K562 (cell line): ENCODE data around the gene DELE1. TPM values are rescaled to one million over a fixed set of nuclear protein-coding genes. Genes with fewer than 3 reads are reported as not detected.

Experiments
- ATAC-seq: fragments of 200-7000 bp; cut with Tn5 transposase; 3 replicates; pipeline ENCODE4 v1.9.1; 2020; ENCODE audit warnings: moderate library complexity
- BruUV-seq: library from RNA; stranded (reverse); fragments of 400-500 nt; replicated peaks from 2 replicates; lab custom pipeline; 2021; lab: Mats Ljungman, UMichigan
- CTCF ChIA-PET: fragments of 300-600 bp; formaldehyde crosslinking; extraction: SDS; loops from one replicate; lab custom pipeline; 2021; ENCODE audit warnings: low intra/inter-chr PET ratio; lab: Yijun Ruan, JAX
- POLR2A ChIA-PET: fragments of 300-600, 350-650 bp; sonication (Branson Sonifier 250); formaldehyde crosslinking; extraction: SDS; loops from one replicate; lab custom pipeline; 2021; ENCODE audit warnings: antibody characterized with exemption, inconsistent platforms; lab: Yijun Ruan, JAX
- DNase-seq, 4 experiments: peaks; one replicate each; pipeline versions ENCODE4 v3.0.0 to v3.0.0-alpha.2; 2011 to 2018; ENCODE audit warnings: low spot score in 3 of 4, mixed read lengths in 3 of 4; ENCODE audit errors: extremely low read depth in 1 of 4
- FAIRE-seq: peaks from 2 replicates; lab custom pipeline; 2011; peaks lifted over from hg19 to GRCh38; lab: Jason Lieb, UNC
- H2AFZ ChIP-seq: 2 replicates; pipeline ENCODE4 v1.6.0; 2011; ENCODE audit warnings: low read depth, low read length, control low read depth, inconsistent platforms
- H3K27ac ChIP-seq: fragments of 200-600 bp; 3 replicates; pipeline ENCODE4 v1.8.0; 2011; ENCODE audit warnings: low read depth, mild to moderate bottlenecking, control low read depth, inconsistent platforms, low read length, moderate library complexity, mixed read lengths; ENCODE audit errors: extremely low read depth
- H3K27me3 ChIP-seq, 2 experiments: fragments of 300-600 bp in 1 of 2; 2 replicates in 1 of 2; 3 replicates in 1 of 2; pipeline versions ENCODE4 v1.6.0 to v1.8.0; 2011; ENCODE audit warnings: inconsistent platforms in 2 of 2, low read length in 2 of 2, mild to moderate bottlenecking in 1 of 2, mixed read lengths in 1 of 2, moderate library complexity in 1 of 2; ENCODE audit not compliant: control insufficient read depth in 2 of 2, insufficient read depth in 2 of 2
- H3K36me3 ChIP-seq: fragments of 300-600 bp; 3 replicates; pipeline ENCODE4 v1.8.0; 2011; ENCODE audit warnings: mild to moderate bottlenecking, low read length, inconsistent platforms; ENCODE audit not compliant: control insufficient read depth, insufficient read depth
- H3K4me1 ChIP-seq, 2 experiments: fragments of 200-600 bp in 1 of 2; replicated peaks in 1 of 2; 2 replicates in 1 of 2; 3 replicates in 1 of 2; pipeline versions ENCODE4 v1.5.1 to v1.8.0; 2011; ENCODE audit warnings: inconsistent platforms in 2 of 2, low read length in 2 of 2, mild to moderate bottlenecking in 1 of 2, mixed read lengths in 1 of 2, moderate library complexity in 1 of 2; ENCODE audit not compliant: control insufficient read depth in 2 of 2, insufficient read depth in 2 of 2
- H3K4me2 ChIP-seq: 2 replicates; pipeline ENCODE4 v1.6.1; 2011; ENCODE audit warnings: low read length, control low read depth, inconsistent platforms, mixed read lengths; ENCODE audit not compliant: insufficient read depth
- H3K4me3 ChIP-seq: fragments of 200-600 bp; sonication (generic), shearing (Covaris generic); 2 replicates; pipeline ENCODE4 v1.5.1; 2016; ENCODE audit warnings: control low read depth, inconsistent platforms
- H3K79me2 ChIP-seq: fragments of 200-600 bp; 3 replicates; pipeline ENCODE4 v1.8.0; 2011; ENCODE audit warnings: low read length, inconsistent platforms; ENCODE audit not compliant: control insufficient read depth, insufficient read depth
- H3K9ac ChIP-seq, 2 experiments: 2 replicates each; pipeline versions ENCODE4 v1.6.0 to v1.6.1; 2011; ENCODE audit warnings: low read depth in 2 of 2, low read length in 2 of 2, control low read depth in 1 of 2, inconsistent platforms in 1 of 2, mild to moderate bottlenecking in 1 of 2, mixed read lengths in 1 of 2; ENCODE audit not compliant: insufficient read depth in 1 of 2
- H3K9me1 ChIP-seq: one replicate; pipeline ENCODE4 v1.6.0; 2011; ENCODE audit warnings: inconsistent platforms, mild to moderate bottlenecking, low read length, moderate library complexity; ENCODE audit not compliant: control insufficient read depth, insufficient read depth
- H3K9me3 ChIP-seq: replicated peaks from 2 replicates; pipeline ENCODE4 v1.5.1; 2011; ENCODE audit warnings: low read depth, low read length, inconsistent platforms; ENCODE audit not compliant: control insufficient read depth, insufficient read depth
- H4K20me1 ChIP-seq: replicated peaks from 2 replicates; pipeline ENCODE4 v1.6.1; 2011; ENCODE audit warnings: low read length, inconsistent platforms, mixed read lengths; ENCODE audit not compliant: control insufficient read depth, insufficient read depth
- ETV1 ChIP-seq: fragments of 450-650 bp; conservative IDR thresholded peaks from 2 replicates; pipeline ENCODE4 v1.6.1; 2016; ENCODE audit warnings: missing genetic modification characterization, control low read depth, low read depth, missing compliant biosample characterization
- HNRNPL ChIP-seq: fragments of 200-400 bp; formaldehyde crosslinking; IDR thresholded peaks from 2 replicates; pipeline ENCODE4 v1.6.1; 2017; ENCODE audit warnings: low read depth, mild to moderate bottlenecking, low read length
- KDM1A ChIP-seq, 2 experiments: fragments of 450-650 bp; IDR thresholded peaks; 2 replicates each; pipeline ENCODE4 v1.6.1; 2016; ENCODE audit warnings: mild to moderate bottlenecking in 2 of 2
- MAFG ChIP-seq: fragments of 450-650 bp; conservative IDR thresholded peaks from 2 replicates; pipeline ENCODE4 v1.6.1; 2016; ENCODE audit warnings: missing genetic modification characterization, missing compliant biosample characterization
- NBN ChIP-seq: fragments of 450-650 bp; IDR thresholded peaks from 2 replicates; pipeline ENCODE4 v1.6.1; 2016; ENCODE audit warnings: low read depth, mild to moderate bottlenecking
- NCOA2 ChIP-seq, 2 experiments: fragments of 450-650 bp; IDR thresholded peaks; 2 replicates each; pipeline ENCODE4 v1.6.1; 2018; ENCODE audit warnings: mild to moderate bottlenecking in 2 of 2, moderate library complexity in 1 of 2; ENCODE audit not compliant: partially characterized antibody in 2 of 2
- NR3C1 ChIP-seq: sonication (generic); formaldehyde crosslinking; IDR thresholded peaks from 2 replicates; pipeline ENCODE4 v1.8.1; 2022; ENCODE audit warnings: missing genetic modification reagents
- PML ChIP-seq: IDR thresholded peaks from 2 replicates; pipeline ENCODE4 v1.6.1; 2012; ENCODE audit warnings: low read length, inconsistent platforms
- PYGO2 ChIP-seq: fragments of 450-650 bp; IDR thresholded peaks from 2 replicates; pipeline ENCODE4 v1.6.1; 2016; ENCODE audit warnings: mild to moderate bottlenecking, missing genetic modification characterization, moderate library complexity, missing compliant biosample characterization
- RBM25 ChIP-seq: fragments of 200-400 bp; formaldehyde crosslinking; IDR thresholded peaks from 2 replicates; pipeline ENCODE4 v1.6.1; 2018; ENCODE audit warnings: low read length, low read depth, moderate library complexity; ENCODE audit not compliant: severe bottlenecking
- U2AF1 ChIP-seq: fragments of 200-400 bp; formaldehyde crosslinking; optimal IDR thresholded peaks from 2 replicates; pipeline ENCODE3; 2017; ENCODE audit warnings: mild to moderate bottlenecking, low read depth, low read length, moderate library complexity
- ZBTB11 ChIP-seq, 3 experiments: fragments of 200-800 bp in 1 of 3; fragments of 250-450 bp in 1 of 3; fragments of 450-650 bp in 1 of 3; sonication (Bioruptor Pico) in 1 of 3; sonication (Bioruptor generic) in 1 of 3; formaldehyde crosslinking in 1 of 3; IDR thresholded peaks; 2 replicates each; pipeline versions ENCODE4 v1.6.1 to v1.8.0; 2016 to 2022; ENCODE audit warnings: mild to moderate bottlenecking in 2 of 3, missing genetic modification characterization in 2 of 3, missing compliant biosample characterization in 1 of 3, moderate library complexity in 1 of 3
- ZBTB33 ChIP-seq: sonication (generic); formaldehyde crosslinking; IDR thresholded peaks from 2 replicates; pipeline ENCODE4 v1.8.1; 2023; ENCODE audit warnings: mild to moderate bottlenecking, missing genetic modification reagents
- WGBS: fragments of 100-300 bp; shearing (Covaris generic); methylation state at CpG from one replicate; pipeline ENCODE4 v1.1.6; 2016; ENCODE audit warnings: low coverage, mixed read lengths; ENCODE audit not compliant: insufficient coverage; ENCODE audit errors: missing lambda C conversion rate; 5-methylcytosine and 5-hydroxymethylcytosine counted together
- in situ Hi-C: fragments of 300-500 bp; cut with MboI; formaldehyde crosslinking; loops from 4 replicates; pipeline ENCODE4 v1.15.0; 2018; ENCODE audit warnings: inconsistent platforms, mixed read lengths
- intact Hi-C: fragments of 100-400 bp; cut with micrococcal nuclease; formaldehyde crosslinking; loops from 2 replicates; pipeline ENCODE4 v1.14.2; 2022
- polyA plus RNA-seq, 8 experiments: library from polyadenylated mRNA; depleted of rRNA in 4 of 8; stranded (reverse) in 5 of 8; unstranded in 3 of 8; fragments of >200 nt; fragmentation: Nextera tagmentation in 2 of 8; fragmentation: Illumina TruSeq in 1 of 8; extraction: Ambion mirVana in 2 of 8; extraction: Trizol in 1 of 8; gene quantifications; 2 replicates each; pipeline versions ENCODE4 v1.2.1 to v1.2.3, GENCODE V29; 2011 to 2014; ENCODE audit warnings: inconsistent platforms in 1 of 8, missing spikeins in 1 of 8
- total RNA-seq, 7 experiments: library from RNA; depleted of rRNA in 6 of 7; stranded (reverse); fragments of >200 nt in 6 of 7; fragmentation: Illumina TruSeq in 2 of 7; extraction: Trizol in 2 of 7; gene quantifications; 2 replicates each; pipeline versions ENCODE4 v1.2.1 to v1.2.3, GENCODE V29; 2011 to 2021; ENCODE audit warnings: low replicate concordance in 1 of 7

DELE1 gene
- total and polyA plus RNA-seq, 9 of the 15 experiments (the other 6 are each of a cell fraction or from before 2014, with no cell fraction given), result 16.6 to 74.4 (median 49.8) TPM

- in situ Hi-C loops (no loop called here), intact Hi-C loops (loop anchor here (1.0 kb wide), 1 partner anchor 25 kb away; no protein-coding TSS in a partner anchor)
- Histone ChIP-seq H3K27ac (no peak overlapping the region), H3K4me3 (no peak overlapping the region), H4K20me1 (no peaks in the 10 kb centered on the region), H3K4me1 (peaks cover 17 to 20% of the 10 kb centered on the region in 2 experiments; a peak in 4 of 5 replicates), H3K9me1 (peaks cover 4% of the 10 kb centered on the region)
- BruUV-seq, result no TSS peak
- no peak for DNase-seq
- TF ChIP-seq PML, result no peak
- TF ChIP-seq NCOA2 (IDR thresholded peaks at IDR 0.05; ENCODE audit: partially characterized antibody in 2 of 2), result no peak
- no peak for TF ChIP-seq NR3C1
- no peak for TF ChIP-seq PYGO2 (tag)
- TF ChIP-seq HNRNPL, result no peak
- no peak for TF ChIP-seq MAFG (tag)
- peak in 1 of 2 experiments; percentile 35; a peak in 1 of 4 replicates for TF ChIP-seq KDM1A (IDR thresholded peaks at IDR 0.05)
- 0 out of 2 replicates have a peak, but pooled peaks have one; percentile 18 for TF ChIP-seq ETV1 (tag)
- no peak for TF ChIP-seq NBN
- TF ChIP-seq ZBTB33 (CRISPR knock-in tag), result no peak
- no peak for TF ChIP-seq ZBTB11 (CRISPR knock-in tag; IDR thresholded peaks at IDR 0.05)
- TF ChIP-seq U2AF1, result no peak
- TF ChIP-seq RBM25, result peak; percentile 80
- TF ChIP-seq, all 486 proteins: peak for 3
- no peaks in the 10 kb centered on the region for H3K27me3 ChIP-seq
- no peak for ATAC-seq
- H2AFZ ChIP-seq, result peak overlapping the region; percentile 94
- H3K79me2 ChIP-seq, result no peaks in the 10 kb centered on the region
- H3K4me2 ChIP-seq, result peak overlapping the region; percentile 61; the same call in 1 of the 2 replicates
- H3K9ac ChIP-seq, result 0 out of 4 replicates have a peak overlapping the region, but pooled peaks of 1 of the 2 experiments have one; percentile 29
- 61% methylated on average over 3 of the region's 3 CpGs for WGBS
- no peaks in the 10 kb centered on the region; the same call in 1 of the 2 replicates for H3K9me3 ChIP-seq
- no peaks in the 10 kb centered on the region for H3K36me3 ChIP-seq
- CTCF ChIA-PET, result interaction anchor here (1.7 kb wide), 1 partner anchor 26 kb away, joined by 13 read pairs; no protein-coding TSS in a partner anchor
- FAIRE-seq, result no peak
- POLR2A ChIA-PET, result interaction anchor here (1.4 to 2.6 kb wide), 2 partner anchors 9 to 54 kb away, joined by 3 to 10 read pairs; partner anchors contain the start of genes DELE1 and RNF14
These were observed 8.9 kb upstream of the DELE1 start for GRCh38 chr5:141914797-141915196.
